Heart left ventricle (tissue), 13 donors: Measurements from ENCODE around the gene SEPTIN10.

ENCODE experiments used
- POLR2A ChIP-seq, 2 donors: fragments of 450-650 bp; IDR thresholded peaks; one replicate each; pipeline ENCODE4 v1.6.1; 2017; ENCODE audit warnings: antibody characterized with exemption in 2 of 2, mild to moderate bottlenecking in 2 of 2, moderate library complexity in 2 of 2
- TF ChIP-seq, protein P1 (sequence below), 12 donors: fragments of 200-600 bp; sonication (generic) in 4 of 12; IDR thresholded peaks; one replicate each; pipeline versions ENCODE4 v1.5.0 to v1.8.0; 2018 to 2022; ENCODE audit warnings: antibody characterized with exemption in 12 of 12, mild to moderate bottlenecking in 5 of 12
- donor health status: ischemic (EF 13 %, LVEDD 7.1; RV severe dilation, severe dysfunction).
- donor health status: DM: no; HTN: yes; CAD: no.
- donor health status: DM: no; HTN: no; CAD: no.
- donor health status: ischemic (EF 25% LVEDD 6.9; RV normal size, moderate dysfunction).
- donor health status: ischemic (EF 25% LVEDD 5.7; RV mildly dilated, moderate dysfunction).
- donor health status: ischemic (EF 35%, LVEDD 5.7; RV mildly dilated, moderate dysfunction).
- donor health status: nonischemic (EF 11% LVEDD 7.7; RV severe dilation, severe dysfunction).
- donor health status: DM: yes; HTN: yes; CAD: no.
- donor health status: PGD.
- donor health status: ischemic (EF 29% LVEDD 5.4; RV normal size, mild dysfunction).
- donor health status: nonischemic (EF 23%, LVEDD 6.1; RV moderate dilation, normal function).

DNA sequence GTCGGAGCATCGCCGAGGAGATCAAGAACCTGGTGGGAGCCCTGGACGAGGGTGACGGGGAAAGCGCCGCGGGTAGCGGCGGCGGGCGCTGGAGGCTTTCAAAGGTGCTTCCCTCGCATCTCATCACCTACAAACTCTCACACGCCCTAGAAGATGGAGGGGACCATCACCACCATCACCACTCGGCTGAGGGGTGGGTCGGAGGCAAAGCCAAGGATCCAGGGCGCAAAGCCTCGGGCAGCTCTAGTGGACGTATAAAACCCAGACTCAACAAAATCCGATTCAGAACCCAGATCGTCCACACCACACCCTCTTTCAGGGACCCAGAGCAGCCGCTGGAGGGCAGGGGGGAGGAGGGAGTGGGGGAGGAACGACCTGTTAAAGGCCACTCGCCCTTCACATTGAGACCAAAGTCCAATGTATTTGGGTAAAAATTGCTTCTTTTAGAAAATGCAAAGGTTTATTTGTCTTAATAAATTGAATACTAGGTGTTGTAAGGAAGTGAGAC, 1.9 kb upstream of the SEPTIN10 start:
- TF ChIP-seq POLR2A (IDR thresholded peaks at IDR 0.05) = no peak
- TF ChIP-seq, protein P1, sequence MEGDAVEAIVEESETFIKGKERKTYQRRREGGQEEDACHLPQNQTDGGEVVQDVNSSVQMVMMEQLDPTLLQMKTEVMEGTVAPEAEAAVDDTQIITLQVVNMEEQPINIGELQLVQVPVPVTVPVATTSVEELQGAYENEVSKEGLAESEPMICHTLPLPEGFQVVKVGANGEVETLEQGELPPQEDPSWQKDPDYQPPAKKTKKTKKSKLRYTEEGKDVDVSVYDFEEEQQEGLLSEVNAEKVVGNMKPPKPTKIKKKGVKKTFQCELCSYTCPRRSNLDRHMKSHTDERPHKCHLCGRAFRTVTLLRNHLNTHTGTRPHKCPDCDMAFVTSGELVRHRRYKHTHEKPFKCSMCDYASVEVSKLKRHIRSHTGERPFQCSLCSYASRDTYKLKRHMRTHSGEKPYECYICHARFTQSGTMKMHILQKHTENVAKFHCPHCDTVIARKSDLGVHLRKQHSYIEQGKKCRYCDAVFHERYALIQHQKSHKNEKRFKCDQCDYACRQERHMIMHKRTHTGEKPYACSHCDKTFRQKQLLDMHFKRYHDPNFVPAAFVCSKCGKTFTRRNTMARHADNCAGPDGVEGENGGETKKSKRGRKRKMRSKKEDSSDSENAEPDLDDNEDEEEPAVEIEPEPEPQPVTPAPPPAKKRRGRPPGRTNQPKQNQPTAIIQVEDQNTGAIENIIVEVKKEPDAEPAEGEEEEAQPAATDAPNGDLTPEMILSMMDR (IDR thresholded peaks at IDR 0.05) = no peak
